Mononuclear cell (primary cell): ENCODE results near the gene MALAT1. TPM values are rescaled to one million over a fixed set of nuclear protein-coding genes. Genes with fewer than 3 reads are reported as not detected.
A peak's percentile ranks its signal among the peaks of the same experiment; 100 is the strongest.

ENCODE experiments used
- H3K27me3 ChIP-seq: 2 replicates; pipeline ENCODE4 v1.6.0; 2011; ENCODE audit warnings: low read length, control low read depth; ENCODE audit not compliant: insufficient read depth
- H3K4me1 ChIP-seq: 2 replicates; pipeline ENCODE4 v1.5.1; 2011; ENCODE audit warnings: mild to moderate bottlenecking, low read length, control low read depth; ENCODE audit not compliant: insufficient read depth
- H3K4me3 ChIP-seq: 2 replicates; pipeline ENCODE4 v1.5.1; 2011; ENCODE audit warnings: mild to moderate bottlenecking, low read length, moderate library complexity
- H3K9me3 ChIP-seq: 2 replicates; pipeline ENCODE4 v1.5.1; 2011; ENCODE audit warnings: low read depth, mild to moderate bottlenecking, control low read depth, low read length
- total RNA-seq: library from RNA; depleted of rRNA; stranded (reverse); fragments of >200 nt; gene quantifications from one replicate; pipeline ENCODE4 v1.2.3, GENCODE V29; 2012

The MALAT1 gene
- total RNA-seq, 1 donor = 22,943 TPM

DNA sequence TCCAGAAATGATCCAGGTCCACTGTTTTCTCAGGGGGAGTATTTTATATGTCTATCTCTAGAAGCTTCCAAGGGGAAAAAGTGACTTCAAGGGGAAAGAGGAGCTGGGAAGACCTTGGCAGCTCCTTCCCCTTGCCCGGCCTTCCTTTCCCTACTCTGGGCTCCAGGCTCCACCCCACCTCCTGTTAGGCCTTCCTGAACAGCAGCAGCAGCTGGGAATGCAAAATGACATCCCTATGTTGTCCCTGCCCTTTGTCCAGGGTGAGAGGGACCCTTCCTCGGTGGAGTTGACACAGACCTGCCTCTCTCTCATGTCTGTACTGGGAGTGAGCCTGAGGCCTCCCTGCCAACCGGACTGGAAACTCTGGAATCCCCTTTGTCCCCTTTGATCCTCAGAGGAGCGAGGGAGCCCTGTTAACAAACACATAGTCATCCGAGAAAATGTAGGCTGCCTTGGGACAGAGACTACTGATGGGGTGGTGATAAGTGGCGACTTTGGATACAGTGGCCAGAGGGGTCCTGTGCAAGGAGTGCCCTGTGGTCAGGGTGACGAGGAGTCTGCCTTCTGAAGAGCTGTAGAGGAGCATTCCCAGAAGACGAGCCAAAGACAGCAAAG lies 9.0 kb upstream of the MALAT1 start:
- Histone ChIP-seq H3K4me3 (no peak overlapping the region), H3K4me1 (peaks cover 69% of the 10 kb centered on the region), H3K27me3 (no peaks in the 10 kb centered on the region), H3K9me3 (no peaks in the 10 kb centered on the region)

DNA sequence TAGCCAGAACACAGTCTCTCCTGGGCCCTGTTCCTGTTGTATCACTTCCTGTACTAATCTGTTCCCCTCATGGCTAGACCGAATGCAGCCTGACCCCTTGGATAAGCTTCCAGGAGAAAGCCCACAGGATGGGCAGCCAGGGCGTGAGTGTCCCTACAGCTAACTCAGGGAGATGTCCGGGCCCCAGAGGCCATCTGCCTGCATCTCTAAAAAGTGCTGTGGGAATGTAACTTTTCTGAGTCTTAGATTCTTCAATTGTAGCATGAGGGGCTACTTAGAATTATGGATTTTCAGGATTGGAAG lies 7.7 kb upstream of the MALAT1 start:
- Histone ChIP-seq H3K27me3 (no peaks in the 10 kb centered on the region), H3K4me1 (peaks cover 82% of the 10 kb centered on the region), H3K4me3 (no peak overlapping the region), H3K9me3 (no peaks in the 10 kb centered on the region)

DNA sequence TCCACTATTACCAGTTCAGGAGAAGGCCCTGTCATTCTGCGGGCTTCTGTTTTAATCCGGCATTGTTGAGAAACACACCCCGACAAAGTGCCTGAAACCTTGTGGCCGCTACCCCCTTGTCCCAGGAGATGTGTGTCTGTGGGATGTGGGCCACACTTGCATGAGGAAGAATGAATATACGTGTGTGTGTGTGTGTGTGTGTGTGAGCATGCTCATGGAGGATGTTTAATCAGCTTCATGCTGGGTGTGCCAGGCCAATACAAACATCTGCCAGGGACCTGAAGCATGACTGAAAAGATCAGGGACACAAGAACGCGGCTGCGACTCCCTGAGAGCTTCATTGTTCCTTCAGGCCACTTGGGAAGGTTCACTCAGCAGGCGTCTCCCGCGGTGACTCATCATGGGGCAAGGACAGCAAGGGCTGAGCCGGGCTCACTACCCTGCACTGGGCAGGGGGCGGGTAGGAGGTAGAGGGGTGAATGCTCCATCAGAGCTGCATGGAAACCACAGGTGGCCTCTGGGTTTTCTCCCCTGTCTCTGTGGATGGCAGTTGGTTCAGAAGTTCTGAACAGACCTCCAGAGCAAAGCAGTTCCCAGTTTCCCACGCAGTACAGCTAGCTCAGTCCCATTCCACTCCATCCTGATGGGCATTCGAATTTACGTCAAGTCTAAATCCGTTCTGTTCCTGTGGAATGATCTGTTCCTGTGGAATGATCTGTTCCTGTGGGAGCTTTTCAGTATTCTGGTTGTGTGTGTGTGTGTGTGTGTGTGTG lies 7.0 kb upstream of the MALAT1 start:
- peaks cover 87% of the 10 kb centered on the region for H3K4me1 ChIP-seq
- no peak overlapping the region for H3K4me3 ChIP-seq
- H3K9me3 ChIP-seq = no peaks in the 10 kb centered on the region
- H3K27me3 ChIP-seq = no peaks in the 10 kb centered on the region

DNA sequence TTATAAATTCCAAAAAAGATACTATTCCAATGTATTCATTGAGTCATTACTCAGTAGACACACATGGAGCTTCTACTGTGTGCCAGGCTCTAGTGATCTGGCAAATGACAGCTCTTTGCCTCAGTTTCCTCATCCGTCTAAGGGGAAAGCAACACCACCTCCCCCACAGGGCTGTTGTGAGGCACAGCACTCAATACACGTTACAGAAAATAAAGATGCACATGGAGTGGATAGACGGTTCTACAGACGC lies 6.5 kb upstream of the MALAT1 start:
- H3K9me3 ChIP-seq = no peaks in the 10 kb centered on the region
- H3K4me3 ChIP-seq = no peak overlapping the region
- no peaks in the 10 kb centered on the region for H3K27me3 ChIP-seq
- peaks cover 86% of the 10 kb centered on the region for H3K4me1 ChIP-seq

DNA sequence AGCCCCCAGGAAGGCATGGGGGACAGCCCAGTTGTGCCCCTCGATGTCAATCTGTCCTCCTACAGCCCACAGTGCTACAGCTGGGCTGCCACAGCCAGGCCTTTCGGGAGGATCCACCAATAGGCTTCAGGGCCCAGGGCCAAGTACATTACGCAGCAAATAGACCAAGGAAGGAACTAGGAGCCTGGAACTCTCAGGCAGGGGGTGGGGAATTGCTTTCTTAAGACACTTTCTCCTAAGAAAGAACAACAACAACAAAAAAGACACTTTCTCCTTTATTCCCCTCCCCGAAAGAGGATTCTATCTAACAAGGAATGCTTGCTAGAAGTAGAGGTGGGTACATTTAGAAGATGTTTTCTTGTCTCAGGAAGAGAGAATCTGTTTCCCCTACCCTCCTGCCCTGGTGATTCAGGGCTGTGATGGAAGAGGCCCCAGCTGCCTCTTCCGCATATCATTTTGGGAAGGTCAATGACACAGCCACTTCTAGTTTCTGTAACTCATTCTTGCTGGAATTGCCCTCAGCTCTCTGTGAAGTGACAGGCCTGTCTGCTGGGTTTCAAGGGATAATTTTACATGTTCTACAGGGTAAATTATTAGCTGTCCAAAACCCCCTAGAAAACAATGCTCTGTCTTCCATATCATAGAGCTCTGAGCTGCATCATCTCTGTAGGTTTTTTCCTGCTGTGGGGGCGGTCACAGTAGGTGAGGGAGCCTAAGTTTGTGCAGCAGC lies 6.0 kb upstream of the MALAT1 start:
- no peaks in the 10 kb centered on the region for H3K9me3 ChIP-seq
- H3K27me3 ChIP-seq = no peaks in the 10 kb centered on the region
- H3K4me3 ChIP-seq = no peak overlapping the region
- peaks cover 81% of the 10 kb centered on the region for H3K4me1 ChIP-seq

DNA sequence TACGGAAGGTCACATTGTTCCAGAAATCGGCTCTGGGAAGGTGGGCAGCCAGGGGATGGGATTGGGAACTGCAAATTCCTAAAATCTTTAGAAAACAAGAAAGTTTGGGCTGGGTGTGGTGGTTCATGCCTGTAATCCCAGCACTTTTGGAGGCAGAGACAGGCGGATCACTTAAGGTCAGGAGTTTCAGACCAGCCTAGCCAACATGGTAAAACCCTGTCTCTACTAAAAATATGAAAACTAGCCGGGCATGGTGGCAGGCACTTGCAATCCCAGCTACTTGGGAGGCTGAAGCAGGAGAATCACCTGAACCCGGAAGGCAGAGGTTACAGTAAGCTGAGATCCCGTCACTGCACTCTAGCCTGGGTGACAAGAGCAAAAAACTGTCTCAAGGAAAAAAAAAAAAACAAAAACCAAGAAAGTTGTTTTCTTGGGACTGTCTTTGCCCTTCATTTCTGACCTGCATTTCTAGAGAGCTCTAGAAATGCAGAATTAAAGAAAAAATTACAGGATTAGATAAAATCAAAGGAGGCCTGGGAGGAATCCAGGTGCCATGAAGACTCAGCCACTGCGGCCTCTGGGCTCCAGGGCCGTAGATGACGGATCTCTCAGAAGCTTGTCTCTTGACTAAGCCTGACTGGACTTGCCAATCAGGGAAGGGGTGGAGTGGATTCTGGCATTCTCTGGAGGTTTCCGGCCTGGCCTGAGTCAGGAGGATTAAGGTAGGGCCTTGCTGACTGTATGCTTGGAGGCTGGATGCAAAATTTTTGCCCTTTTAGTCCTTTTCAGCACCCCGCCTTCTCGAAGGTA lies 5.3 kb upstream of the MALAT1 start:
- H3K27me3 ChIP-seq = no peaks in the 10 kb centered on the region
- no peaks in the 10 kb centered on the region for H3K9me3 ChIP-seq
- H3K4me1 ChIP-seq = peaks cover 73% of the 10 kb centered on the region
- H3K4me3 ChIP-seq = no peak overlapping the region

DNA sequence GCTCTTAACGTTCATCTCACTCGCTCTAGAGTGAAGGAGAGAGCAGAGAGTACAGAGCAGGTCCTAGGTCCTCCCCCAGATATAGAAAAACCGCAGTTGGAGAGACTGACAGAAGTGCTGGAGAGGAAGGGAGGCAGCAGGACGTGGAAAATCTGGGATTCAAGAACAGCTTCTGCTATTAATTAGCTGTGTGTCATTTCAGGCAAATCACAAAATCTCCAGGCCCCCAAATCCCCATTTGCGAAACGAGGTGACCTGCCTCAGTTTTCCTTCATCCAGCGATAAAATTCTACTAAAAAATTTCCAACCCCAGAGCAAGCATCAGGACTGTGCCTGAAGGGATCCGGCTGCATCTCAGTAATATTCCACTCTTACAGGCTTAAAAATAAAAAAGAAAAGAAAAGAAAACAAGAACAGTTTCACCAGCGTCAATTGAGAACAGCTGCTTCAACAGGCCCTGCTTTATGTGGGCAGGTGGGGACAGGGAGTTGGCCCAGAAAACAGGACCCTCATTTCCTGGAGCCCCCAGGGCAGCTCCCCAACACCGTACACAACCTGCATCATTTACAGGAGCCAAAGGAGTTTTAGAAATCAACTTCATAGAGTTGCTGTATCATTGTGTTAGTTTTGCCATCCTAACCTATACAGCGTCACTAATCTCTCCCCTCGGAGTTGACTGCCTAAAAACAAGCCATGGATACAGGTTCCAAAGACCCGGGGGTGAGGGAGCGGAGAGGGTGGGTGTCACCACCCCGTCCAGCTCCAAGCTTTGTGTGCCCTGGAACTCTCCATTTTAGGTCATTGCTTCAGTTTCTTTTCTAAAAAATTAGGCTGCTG lies 2.3 kb upstream of the MALAT1 start:
- Histone ChIP-seq H3K27me3 (no peaks in the 10 kb centered on the region), H3K4me1 (peaks cover 57% of the 10 kb centered on the region), H3K4me3 (peak overlapping the region; percentile 17), H3K9me3 (no peaks in the 10 kb centered on the region)

DNA sequence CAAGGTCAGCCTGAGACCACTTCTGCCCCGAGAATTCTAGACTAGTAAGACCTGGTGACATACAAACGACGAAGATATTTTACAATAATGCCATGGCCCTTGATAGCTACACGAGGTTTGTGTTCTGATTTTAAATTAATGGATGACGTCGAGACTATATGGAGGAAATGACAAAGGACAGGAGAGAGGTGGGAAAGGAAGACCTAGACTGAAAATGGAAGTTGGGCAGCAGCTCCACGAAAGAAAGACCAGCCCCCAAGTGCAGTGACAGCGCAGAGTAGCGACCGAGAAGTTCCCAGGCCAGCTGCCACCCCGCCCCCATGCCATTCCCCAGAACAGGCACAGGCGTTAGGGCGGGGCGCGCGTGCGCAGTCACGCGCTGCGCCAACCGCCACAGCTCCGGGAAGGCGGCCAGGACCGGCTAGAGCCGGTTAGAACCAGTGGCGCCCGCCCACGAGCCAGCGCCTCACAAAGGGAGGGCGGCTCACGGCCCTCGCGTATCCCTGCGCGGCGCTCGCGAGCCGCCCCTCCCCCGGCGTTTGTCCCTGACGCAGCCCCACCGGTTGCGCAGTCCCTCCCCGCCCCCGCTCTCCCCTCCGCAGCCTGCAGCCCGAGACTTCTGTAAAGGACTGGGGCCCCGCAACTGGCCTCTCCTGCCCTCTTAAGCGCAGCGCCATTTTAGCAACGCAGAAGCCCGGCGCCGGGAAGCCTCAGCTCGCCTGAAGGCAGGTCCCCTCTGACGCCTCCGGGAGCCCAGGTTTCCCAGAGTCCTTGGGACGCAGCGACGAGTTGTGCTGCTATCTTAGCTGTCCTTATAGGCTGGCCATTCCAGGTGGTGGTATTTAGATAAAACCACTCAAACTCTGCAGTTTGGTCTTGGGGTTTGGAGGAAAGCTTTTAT lies 1.5 kb upstream of the MALAT1 start:
- no peaks in the 10 kb centered on the region for H3K9me3 ChIP-seq
- H3K27me3 ChIP-seq = no peaks in the 10 kb centered on the region
- peak overlapping the region; percentile 99 for H3K4me3 ChIP-seq
- peaks cover 48% of the 10 kb centered on the region for H3K4me1 ChIP-seq

DNA sequence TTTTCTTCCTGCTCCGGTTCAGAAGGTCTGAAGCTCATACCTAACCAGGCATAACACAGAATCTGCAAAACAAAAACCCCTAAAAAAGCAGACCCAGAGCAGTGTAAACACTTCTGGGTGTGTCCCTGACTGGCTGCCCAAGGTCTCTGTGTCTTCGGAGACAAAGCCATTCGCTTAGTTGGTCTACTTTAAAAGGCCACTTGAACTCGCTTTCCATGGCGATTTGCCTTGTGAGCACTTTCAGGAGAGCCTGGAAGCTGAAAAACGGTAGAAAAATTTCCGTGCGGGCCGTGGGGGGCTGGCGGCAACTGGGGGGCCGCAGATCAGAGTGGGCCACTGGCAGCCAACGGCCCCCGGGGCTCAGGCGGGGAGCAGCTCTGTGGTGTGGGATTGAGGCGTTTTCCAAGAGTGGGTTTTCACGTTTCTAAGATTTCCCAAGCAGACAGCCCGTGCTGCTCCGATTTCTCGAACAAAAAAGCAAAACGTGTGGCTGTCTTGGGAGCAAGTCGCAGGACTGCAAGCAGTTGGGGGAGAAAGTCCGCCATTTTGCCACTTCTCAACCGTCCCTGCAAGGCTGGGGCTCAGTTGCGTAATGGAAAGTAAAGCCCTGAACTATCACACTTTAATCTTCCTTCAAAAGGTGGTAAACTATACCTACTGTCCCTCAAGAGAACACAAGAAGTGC lies 661 bp upstream of the MALAT1 start:
- Histone ChIP-seq H3K4me1 (peaks cover 44% of the 10 kb centered on the region), H3K4me3 (peak overlapping the region; percentile 99), H3K9me3 (no peaks in the 10 kb centered on the region), H3K27me3 (no peaks in the 10 kb centered on the region)

DNA sequence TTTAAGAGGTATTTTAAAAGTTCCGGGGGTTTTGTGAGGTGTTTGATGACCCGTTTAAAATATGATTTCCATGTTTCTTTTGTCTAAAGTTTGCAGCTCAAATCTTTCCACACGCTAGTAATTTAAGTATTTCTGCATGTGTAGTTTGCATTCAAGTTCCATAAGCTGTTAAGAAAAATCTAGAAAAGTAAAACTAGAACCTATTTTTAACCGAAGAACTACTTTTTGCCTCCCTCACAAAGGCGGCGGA lies 193 bp upstream of the MALAT1 start:
- Histone ChIP-seq H3K27me3 (no peaks in the 10 kb centered on the region), H3K4me1 (peaks cover 40% of the 10 kb centered on the region), H3K4me3 (peak overlapping the region; percentile 99), H3K9me3 (no peaks in the 10 kb centered on the region)

DNA sequence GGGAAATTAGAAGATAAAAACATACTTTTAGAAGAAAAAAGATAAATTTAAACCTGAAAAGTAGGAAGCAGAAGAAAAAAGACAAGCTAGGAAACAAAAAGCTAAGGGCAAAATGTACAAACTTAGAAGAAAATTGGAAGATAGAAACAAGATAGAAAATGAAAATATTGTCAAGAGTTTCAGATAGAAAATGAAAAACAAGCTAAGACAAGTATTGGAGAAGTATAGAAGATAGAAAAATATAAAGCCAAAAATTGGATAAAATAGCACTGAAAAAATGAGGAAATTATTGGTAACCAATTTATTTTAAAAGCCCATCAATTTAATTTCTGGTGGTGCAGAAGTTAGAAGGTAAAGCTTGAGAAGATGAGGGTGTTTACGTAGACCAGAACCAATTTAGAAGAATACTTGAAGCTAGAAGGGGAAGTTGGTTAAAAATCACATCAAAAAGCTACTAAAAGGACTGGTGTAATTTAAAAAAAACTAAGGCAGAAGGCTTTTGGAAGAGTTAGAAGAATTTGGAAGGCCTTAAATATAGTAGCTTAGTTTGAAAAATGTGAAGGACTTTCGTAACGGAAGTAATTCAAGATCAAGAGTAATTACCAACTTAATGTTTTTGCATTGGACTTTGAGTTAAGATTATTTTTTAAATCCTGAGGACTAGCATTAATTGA lies 1.0 kb downstream of the MALAT1 start:
- Histone ChIP-seq H3K27me3 (no peaks in the 10 kb centered on the region), H3K4me1 (peaks cover 38% of the 10 kb centered on the region), H3K9me3 (no peaks in the 10 kb centered on the region), H3K4me3 (peak overlapping the region; percentile 99)

DNA sequence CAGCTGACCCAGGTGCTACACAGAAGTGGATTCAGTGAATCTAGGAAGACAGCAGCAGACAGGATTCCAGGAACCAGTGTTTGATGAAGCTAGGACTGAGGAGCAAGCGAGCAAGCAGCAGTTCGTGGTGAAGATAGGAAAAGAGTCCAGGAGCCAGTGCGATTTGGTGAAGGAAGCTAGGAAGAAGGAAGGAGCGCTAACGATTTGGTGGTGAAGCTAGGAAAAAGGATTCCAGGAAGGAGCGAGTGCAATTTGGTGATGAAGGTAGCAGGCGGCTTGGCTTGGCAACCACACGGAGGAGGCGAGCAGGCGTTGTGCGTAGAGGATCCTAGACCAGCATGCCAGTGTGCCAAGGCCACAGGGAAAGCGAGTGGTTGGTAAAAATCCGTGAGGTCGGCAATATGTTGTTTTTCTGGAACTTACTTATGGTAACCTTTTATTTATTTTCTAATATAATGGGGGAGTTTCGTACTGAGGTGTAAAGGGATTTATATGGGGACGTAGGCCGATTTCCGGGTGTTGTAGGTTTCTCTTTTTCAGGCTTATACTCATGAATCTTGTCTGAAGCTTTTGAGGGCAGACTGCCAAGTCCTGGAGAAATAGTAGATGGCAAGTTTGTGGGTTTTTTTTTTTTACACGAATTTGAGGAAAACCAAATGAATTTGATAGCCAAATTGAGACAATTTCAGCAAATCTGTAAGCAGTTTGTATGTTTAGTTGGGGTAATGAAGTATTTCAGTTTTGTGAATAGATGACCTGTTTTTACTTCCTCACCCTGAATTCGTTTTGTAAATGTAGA lies 1.7 kb downstream of the MALAT1 start:
- no peaks in the 10 kb centered on the region for H3K9me3 ChIP-seq
- H3K4me3 ChIP-seq = peak overlapping the region; percentile 99
- H3K27me3 ChIP-seq = no peaks in the 10 kb centered on the region
- H3K4me1 ChIP-seq = peaks cover 38% of the 10 kb centered on the region

DNA sequence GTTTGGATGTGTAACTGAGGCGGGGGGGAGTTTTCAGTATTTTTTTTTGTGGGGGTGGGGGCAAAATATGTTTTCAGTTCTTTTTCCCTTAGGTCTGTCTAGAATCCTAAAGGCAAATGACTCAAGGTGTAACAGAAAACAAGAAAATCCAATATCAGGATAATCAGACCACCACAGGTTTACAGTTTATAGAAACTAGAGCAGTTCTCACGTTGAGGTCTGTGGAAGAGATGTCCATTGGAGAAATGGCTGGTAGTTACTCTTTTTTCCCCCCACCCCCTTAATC lies 2.3 kb downstream of the MALAT1 start:
- Histone ChIP-seq H3K27me3 (no peaks in the 10 kb centered on the region), H3K4me1 (peaks cover 38% of the 10 kb centered on the region), H3K9me3 (no peaks in the 10 kb centered on the region), H3K4me3 (peak overlapping the region; percentile 99)
